ENCODE results near the gene CRADD.

Gene CRADD

GRCh38 chr12:93824514-93825500, 147.6 kb downstream of the CRADD start:
- no peak for TF ChIP-seq CTCF (conservative IDR thresholded peaks at IDR 0.05)
- H3K27ac ChIP-seq = no peak overlapping the region

GRCh38 chr12:93825501-93825888, 148.3 kb downstream of the CRADD start:
- TF ChIP-seq CTCF (conservative IDR thresholded peaks at IDR 0.05) = no peak
- H3K27ac ChIP-seq = peak overlapping the region; percentile 23

GRCh38 chr12:93825931-93826555, 148.9 kb downstream of the CRADD start:
- no peak for TF ChIP-seq CTCF (conservative IDR thresholded peaks at IDR 0.05)
- peak overlapping the region; percentile 23 for H3K27ac ChIP-seq

GRCh38 chr12:93827179-93827578, 150.0 kb downstream of the CRADD start:
- no peak overlapping the region for H3K27ac ChIP-seq
- no peak for TF ChIP-seq CTCF (conservative IDR thresholded peaks at IDR 0.05)

- no peak for TF ChIP-seq CTCF (conservative IDR thresholded peaks at IDR 0.05)
- H3K27ac ChIP-seq = no peak overlapping the region
These were observed 150.5 kb downstream of the CRADD start for GRCh38 chr12:93827669-93828068.

GRCh38 chr12:93829016-93829415, 151.8 kb downstream of the CRADD start:
- no peak for TF ChIP-seq CTCF (conservative IDR thresholded peaks at IDR 0.05)
- no peak overlapping the region for H3K27ac ChIP-seq

- H3K27ac ChIP-seq = no peak overlapping the region
- TF ChIP-seq CTCF (conservative IDR thresholded peaks at IDR 0.05) = no peak
These were observed 154.2 kb downstream of the CRADD start for GRCh38 chr12:93831374-93831773.

Measured in VCaP (cell line).